IPS-20b (cell line): ENCODE measurements around the gene SLC27A2.
"Not testable (repeated sequence)": the region's sequence is repeated elsewhere in the genome, so short reads cannot be mapped to it uniquely, and the experiment has no call there.

ENCODE experiments used
- H3K27ac ChIP-seq: one replicate; pipeline ENCODE4 v1.5.1; 2013; ENCODE audit warnings: low read length
- H3K27me3 ChIP-seq: 2 replicates; pipeline ENCODE4 v1.6.1; 2013; ENCODE audit warnings: mild to moderate bottlenecking, low read length, inconsistent platforms; ENCODE audit not compliant: insufficient read depth
- H3K36me3 ChIP-seq: 2 replicates; pipeline ENCODE4 v1.6.1; 2013; ENCODE audit warnings: low read depth, mild to moderate bottlenecking, inconsistent platforms, low read length, moderate library complexity; ENCODE audit not compliant: insufficient read depth
- H3K4me1 ChIP-seq: 2 replicates; pipeline ENCODE4 v1.6.1; 2013; ENCODE audit warnings: mild to moderate bottlenecking, control low read depth, inconsistent platforms, low read length, moderate library complexity; ENCODE audit not compliant: insufficient read depth
- H3K4me3 ChIP-seq: 2 replicates; pipeline ENCODE4 v1.5.1; 2013; ENCODE audit warnings: mild to moderate bottlenecking, low read length, inconsistent platforms
- H3K9ac ChIP-seq: 2 replicates; pipeline ENCODE4 v1.6.1; 2013; ENCODE audit warnings: low read depth, mild to moderate bottlenecking, inconsistent platforms, low read length, moderate library complexity
- H3K9me3 ChIP-seq: 2 replicates; pipeline ENCODE4 v1.6.1; 2013; ENCODE audit warnings: mild to moderate bottlenecking, low read depth, low read length, inconsistent platforms; ENCODE audit not compliant: insufficient read depth

The SLC27A2 gene

DNA sequence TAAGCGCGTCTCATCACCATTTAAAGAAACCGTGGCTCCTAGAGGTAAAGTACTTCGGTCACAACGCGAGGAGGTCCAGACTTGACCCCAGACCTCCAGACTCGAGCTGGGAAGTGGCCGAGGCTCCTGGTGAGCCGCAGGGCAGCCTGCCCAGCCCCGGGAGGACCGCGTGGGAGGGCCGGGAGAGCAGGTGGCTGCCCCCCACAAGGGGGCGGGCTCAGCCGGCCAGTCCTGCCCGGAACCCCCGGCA is at the start of gene SLC27A2:
TSS of gene SLC27A2 (plus strand) at position 228 of the 250 bp plus-strand sequence. CDS start 232 bp downstream, outside the sequence.
- peak within 1 kb of the TSS; percentile 42; the same call in 1 of the 2 replicates for H3K9ac ChIP-seq
- no peaks in the 10 kb centered on the region for H3K36me3 ChIP-seq
- peaks cover 9% of the 10 kb centered on the region; the same call in 1 of the 2 replicates for H3K4me1 ChIP-seq
- H3K9me3 ChIP-seq, result no peaks in the 10 kb centered on the region
- H3K27ac ChIP-seq, result no peak within 1 kb of the TSS
- peaks cover 50% of the 10 kb centered on the region for H3K27me3 ChIP-seq
- peak within 1 kb of the TSS; percentile 78 for H3K4me3 ChIP-seq

GRCh38 chr15:50132251-50132984 is 49.6 kb upstream of the SLC27A2 start:
- not testable (repeated sequence) for H3K27me3 ChIP-seq, H3K9me3 ChIP-seq, H3K4me1 ChIP-seq, H3K27ac ChIP-seq, H3K36me3 ChIP-seq, H3K4me3 ChIP-seq, H3K9ac ChIP-seq

DNA sequence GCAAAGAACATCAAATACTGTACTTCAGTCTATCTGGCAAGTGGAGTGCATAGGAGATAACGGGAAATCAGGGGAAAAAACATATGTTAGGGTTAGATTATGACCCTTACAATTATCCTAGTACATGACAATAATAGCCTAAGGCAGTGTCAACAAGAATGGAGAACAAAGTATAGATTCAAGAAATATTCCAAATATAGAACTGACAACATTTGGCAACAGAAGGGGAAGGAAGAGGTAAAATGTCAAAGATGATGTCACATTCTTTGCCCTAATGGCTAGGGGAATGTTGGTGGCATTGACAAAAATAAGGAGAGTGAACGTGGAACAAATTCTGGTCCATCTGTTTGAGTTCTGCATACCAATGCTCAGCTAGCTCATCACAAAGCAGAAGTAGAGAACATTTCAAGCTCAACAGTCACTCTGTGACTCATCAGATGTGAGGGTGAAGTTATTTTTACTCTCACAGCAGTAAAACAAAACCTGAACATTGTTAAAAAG is 47.4 kb upstream of the SLC27A2 start:
- Histone ChIP-seq H3K27ac (no peak overlapping the region), H3K9me3 (no peaks in the 10 kb centered on the region), H3K4me1 (no peaks in the 10 kb centered on the region), H3K9ac (no peak overlapping the region), H3K27me3 (no peaks in the 10 kb centered on the region), H3K36me3 (no peaks in the 10 kb centered on the region), H3K4me3 (no peak overlapping the region)

DNA sequence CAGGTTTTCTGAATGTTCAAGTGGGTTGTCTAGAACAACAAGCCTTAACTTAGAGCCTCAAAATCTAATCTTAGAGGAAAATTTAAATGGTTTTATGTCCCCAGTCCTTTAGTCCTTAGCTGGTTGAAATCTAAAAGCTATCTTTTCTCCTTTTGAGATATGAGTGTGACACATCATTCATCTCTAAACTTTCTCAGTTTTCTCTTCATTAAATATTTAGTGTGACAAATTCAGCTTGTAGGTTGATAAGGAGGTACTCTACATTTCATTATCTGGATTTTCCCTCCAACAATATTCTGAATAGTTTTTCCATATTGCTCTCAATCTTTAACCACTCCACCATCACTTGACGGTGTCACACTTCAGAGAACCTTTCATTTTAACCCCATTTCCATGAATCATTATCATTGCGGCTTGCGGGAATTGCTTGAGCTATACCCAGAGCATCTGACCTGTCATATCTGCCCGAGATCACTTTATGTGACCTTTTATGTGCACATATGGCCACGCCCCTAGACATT is 46.9 kb upstream of the SLC27A2 start:
- Histone ChIP-seq H3K4me3 (no peak overlapping the region), H3K9me3 (no peaks in the 10 kb centered on the region), H3K9ac (no peak overlapping the region), H3K27me3 (no peaks in the 10 kb centered on the region), H3K36me3 (no peaks in the 10 kb centered on the region), H3K4me1 (no peaks in the 10 kb centered on the region), H3K27ac (no peak overlapping the region)

- no peak overlapping the region for H3K4me3 ChIP-seq
- no peak overlapping the region for H3K9ac ChIP-seq
Observed at GRCh38 chr15:50137330-50137761, 44.6 kb upstream of the SLC27A2 start.

DNA sequence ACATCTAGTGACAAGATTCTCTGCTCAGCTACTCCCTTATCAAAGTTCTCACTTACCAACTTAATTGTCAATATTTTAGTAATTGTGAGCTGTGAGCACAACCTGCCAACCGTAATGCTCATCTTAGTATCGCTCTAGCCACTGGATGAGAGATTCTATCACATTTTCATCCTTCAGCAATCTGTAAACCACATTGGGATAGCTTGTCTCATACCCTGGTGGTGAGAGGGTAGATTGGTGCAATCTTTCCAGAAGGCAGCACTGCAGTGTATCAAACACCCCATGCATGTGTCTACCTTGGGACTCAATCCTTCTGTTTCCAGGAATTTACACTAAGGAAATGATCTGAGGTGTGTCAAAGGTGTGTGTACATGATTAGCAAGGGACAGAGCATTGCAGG is 44.1 kb upstream of the SLC27A2 start:
- no peak overlapping the region for H3K4me3 ChIP-seq
- H3K27me3 ChIP-seq, result no peaks in the 10 kb centered on the region
- no peak overlapping the region for H3K27ac ChIP-seq
- H3K9ac ChIP-seq, result no peak overlapping the region
- H3K36me3 ChIP-seq, result no peaks in the 10 kb centered on the region
- no peaks in the 10 kb centered on the region for H3K9me3 ChIP-seq
- H3K4me1 ChIP-seq, result no peaks in the 10 kb centered on the region

More at GRCh38 chr15:50137330-50137761, 44.6 kb upstream of the SLC27A2 start:
- no peaks in the 10 kb centered on the region for H3K4me1 ChIP-seq
- no peak overlapping the region for H3K27ac ChIP-seq
- H3K9me3 ChIP-seq, result no peaks in the 10 kb centered on the region
- H3K36me3 ChIP-seq, result no peaks in the 10 kb centered on the region
- no peaks in the 10 kb centered on the region for H3K27me3 ChIP-seq

DNA sequence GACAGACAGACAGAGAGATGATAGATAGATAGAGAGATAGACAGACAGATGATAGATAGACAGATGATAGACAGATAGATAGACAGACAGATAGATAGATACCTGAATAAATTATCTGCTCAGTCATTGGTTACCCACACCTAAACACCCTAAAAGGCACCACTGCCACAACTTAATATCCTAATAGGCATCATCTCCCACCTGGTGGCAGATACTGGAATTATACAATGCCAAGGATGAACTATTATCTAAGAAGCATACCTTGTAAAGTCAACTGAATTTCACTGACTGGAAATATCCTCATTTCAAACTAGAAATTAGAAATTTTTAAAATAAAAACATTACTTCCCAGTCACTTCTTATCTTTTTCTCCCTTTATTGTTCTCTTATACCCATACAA is 43.6 kb upstream of the SLC27A2 start:
- H3K4me3 ChIP-seq, result no peak overlapping the region
- H3K4me1 ChIP-seq, result no peaks in the 10 kb centered on the region
- no peak overlapping the region for H3K9ac ChIP-seq
- H3K36me3 ChIP-seq, result no peaks in the 10 kb centered on the region
- H3K27me3 ChIP-seq, result no peaks in the 10 kb centered on the region
- H3K9me3 ChIP-seq, result no peaks in the 10 kb centered on the region
- H3K27ac ChIP-seq, result no peak overlapping the region

- H3K27me3 ChIP-seq, result no peaks in the 10 kb centered on the region
- no peak overlapping the region for H3K9ac ChIP-seq
- H3K4me1 ChIP-seq, result no peaks in the 10 kb centered on the region; the same call in 1 of the 2 replicates
- H3K4me3 ChIP-seq, result no peak overlapping the region
- no peaks in the 10 kb centered on the region for H3K36me3 ChIP-seq
- no peaks in the 10 kb centered on the region for H3K9me3 ChIP-seq
- no peak overlapping the region for H3K27ac ChIP-seq
Observed at GRCh38 chr15:50140098-50140497, 41.9 kb upstream of the SLC27A2 start.

- H3K4me3 ChIP-seq, result no peak overlapping the region
- no peaks in the 10 kb centered on the region for H3K27me3 ChIP-seq
- no peaks in the 10 kb centered on the region for H3K36me3 ChIP-seq
- H3K27ac ChIP-seq, result no peak overlapping the region
- no peak overlapping the region for H3K9ac ChIP-seq
- H3K9me3 ChIP-seq, result no peaks in the 10 kb centered on the region
- H3K4me1 ChIP-seq, result no peaks in the 10 kb centered on the region; the same call in 1 of the 2 replicates
Observed at GRCh38 chr15:50140983-50141382, 41.0 kb upstream of the SLC27A2 start.

DNA sequence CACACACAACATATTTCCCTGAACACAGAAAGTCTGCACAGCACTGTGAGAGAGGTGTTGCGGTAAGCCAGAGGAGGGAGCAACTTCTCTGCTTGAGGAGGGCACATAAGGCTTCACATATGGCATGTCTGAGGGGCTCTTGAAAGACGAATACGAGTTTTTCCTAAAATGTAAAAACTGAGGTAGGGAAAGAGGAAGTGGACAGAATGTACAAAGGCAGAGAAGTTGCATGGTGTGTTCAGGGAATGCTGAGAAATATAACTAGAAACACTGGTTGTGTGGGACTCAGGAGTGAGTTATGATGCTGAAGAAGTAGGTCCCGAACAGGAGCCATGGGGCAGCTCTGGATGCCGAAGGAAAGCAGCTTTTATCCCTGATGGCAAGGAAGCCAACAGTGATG is 40.1 kb upstream of the SLC27A2 start:
- no peaks in the 10 kb centered on the region; the same call in 1 of the 2 replicates for H3K4me1 ChIP-seq
- H3K27ac ChIP-seq, result no peak overlapping the region
- no peaks in the 10 kb centered on the region for H3K9me3 ChIP-seq
- no peak overlapping the region for H3K9ac ChIP-seq
- H3K4me3 ChIP-seq, result no peak overlapping the region
- no peaks in the 10 kb centered on the region for H3K36me3 ChIP-seq
- H3K27me3 ChIP-seq, result no peaks in the 10 kb centered on the region

DNA sequence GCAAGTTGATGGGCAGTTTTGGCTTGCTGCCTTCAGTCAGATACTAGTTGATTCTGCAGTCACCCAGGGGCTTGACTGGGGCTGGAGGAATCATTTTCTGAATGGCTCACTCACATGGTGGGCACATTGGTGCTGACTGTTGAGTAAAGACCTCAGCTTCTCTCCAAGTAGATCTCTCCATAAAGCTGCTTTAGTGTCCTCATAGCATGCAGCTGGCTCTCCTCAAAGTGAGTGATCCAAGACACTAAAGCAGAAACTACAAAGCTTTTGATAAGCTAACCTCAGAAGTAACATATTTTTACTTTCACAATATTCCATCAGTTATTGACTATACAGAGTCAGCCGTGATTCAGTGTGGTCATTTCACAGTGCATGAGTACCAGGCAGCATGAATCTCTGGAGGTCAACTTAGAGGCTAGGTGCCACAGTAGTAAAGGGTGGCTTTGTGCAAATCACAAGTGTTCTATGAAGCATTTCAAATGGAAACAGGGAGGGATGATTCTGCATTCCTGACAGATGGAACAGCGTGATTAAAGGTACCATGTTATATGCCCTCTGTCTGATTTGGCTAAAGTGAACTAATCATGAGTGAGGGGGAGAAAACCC is 38.6 kb upstream of the SLC27A2 start:
- Histone ChIP-seq H3K36me3 (no peaks in the 10 kb centered on the region), H3K4me1 (no peaks in the 10 kb centered on the region; the same call in 1 of the 2 replicates), H3K27ac (no peak overlapping the region), H3K9ac (no peak overlapping the region), H3K9me3 (no peaks in the 10 kb centered on the region), H3K4me3 (no peak overlapping the region), H3K27me3 (no peaks in the 10 kb centered on the region)
